Mammary epithelial cell (primary cell): ENCODE measurements around the gene RUNX1.

ENCODE experiments used
- EZH2 ChIP-seq: IDR thresholded peaks from 2 replicates; pipeline ENCODE4 v1.6.1; 2012; ENCODE audit warnings: low read length, inconsistent platforms, borderline replicate concordance
- TF ChIP-seq, protein P1 (sequence below), 2 donors: IDR thresholded peaks in 1 of 2; conservative IDR thresholded peaks in 1 of 2; 2 replicates each; pipeline ENCODE4 v1.5.1; 2011 to 2012; ENCODE audit warnings: inconsistent platforms in 2 of 2, low read length in 2 of 2, mild to moderate bottlenecking in 2 of 2, control low read depth in 1 of 2, low read depth in 1 of 2; ENCODE audit not compliant: insufficient read depth in 1 of 2; ENCODE audit errors: extremely low read depth in 1 of 2

DNA sequence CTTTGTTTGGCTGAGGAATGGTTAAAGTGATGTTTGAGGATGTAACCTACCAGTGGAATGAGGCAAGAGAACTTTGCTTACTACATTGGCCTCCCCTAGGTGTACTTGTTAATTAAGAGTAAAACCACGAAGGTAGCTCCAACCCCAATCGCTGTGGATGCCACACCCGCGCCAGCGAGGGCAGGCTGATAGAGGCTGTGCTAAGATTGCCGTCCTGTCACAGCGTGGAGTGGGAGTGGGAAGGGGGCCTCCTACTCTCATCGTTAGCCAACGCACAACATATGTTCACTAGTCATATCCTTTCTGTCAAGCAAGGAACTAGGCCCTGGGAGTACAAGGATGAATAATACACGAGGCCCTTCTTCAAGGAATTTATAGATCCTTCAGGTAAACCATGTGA is 99.6 kb downstream of the RUNX1 start:
- TF ChIP-seq, protein P1, sequence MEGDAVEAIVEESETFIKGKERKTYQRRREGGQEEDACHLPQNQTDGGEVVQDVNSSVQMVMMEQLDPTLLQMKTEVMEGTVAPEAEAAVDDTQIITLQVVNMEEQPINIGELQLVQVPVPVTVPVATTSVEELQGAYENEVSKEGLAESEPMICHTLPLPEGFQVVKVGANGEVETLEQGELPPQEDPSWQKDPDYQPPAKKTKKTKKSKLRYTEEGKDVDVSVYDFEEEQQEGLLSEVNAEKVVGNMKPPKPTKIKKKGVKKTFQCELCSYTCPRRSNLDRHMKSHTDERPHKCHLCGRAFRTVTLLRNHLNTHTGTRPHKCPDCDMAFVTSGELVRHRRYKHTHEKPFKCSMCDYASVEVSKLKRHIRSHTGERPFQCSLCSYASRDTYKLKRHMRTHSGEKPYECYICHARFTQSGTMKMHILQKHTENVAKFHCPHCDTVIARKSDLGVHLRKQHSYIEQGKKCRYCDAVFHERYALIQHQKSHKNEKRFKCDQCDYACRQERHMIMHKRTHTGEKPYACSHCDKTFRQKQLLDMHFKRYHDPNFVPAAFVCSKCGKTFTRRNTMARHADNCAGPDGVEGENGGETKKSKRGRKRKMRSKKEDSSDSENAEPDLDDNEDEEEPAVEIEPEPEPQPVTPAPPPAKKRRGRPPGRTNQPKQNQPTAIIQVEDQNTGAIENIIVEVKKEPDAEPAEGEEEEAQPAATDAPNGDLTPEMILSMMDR (conservative IDR thresholded peaks at IDR 0.05 in 1 of 2, IDR thresholded peaks at IDR 0.05 in 1 of 2; ENCODE audit: extremely low read depth in 1 of 2, insufficient read depth in 1 of 2, low read depth in 1 of 2, low read length in 2 of 2): no peak
- no peak for TF ChIP-seq EZH2
